Epithelial cell of alveolus of lung (primary cell): Measurements from ENCODE around the gene STUM. TPM values are rescaled to one million over a fixed set of nuclear protein-coding genes. Genes with fewer than 3 reads are reported as not detected.

Experiments
- total RNA-seq: library from RNA; depleted of rRNA; stranded (reverse); fragments of >200 nt; gene quantifications from 2 replicates; pipeline ENCODE4 v1.2.1, GENCODE V29; 2015

STUM gene
- not detected in 2 replicates for total RNA-seq

GRCh38 chr1:226548256-226549093, at the start of gene STUM:
TSS of gene STUM (plus strand) at chr1:226548764. CDS start at chr1:226548905, 141 bp downstream.

Other genes with a start within 250 kb of the STUM start
- gene LIN9, start 239.6 kb upstream of the STUM start, total RNA-seq = 3.9 and 5.6 TPM in 2 replicates
- gene PARP1, start 140.7 kb upstream of the STUM start, total RNA-seq = 78.3 and 135 TPM in 2 replicates
- 7.6 and 10.1 TPM in 2 replicates for gene ITPKB, start 190.5 kb downstream of the STUM start, total RNA-seq